GM12872 (cell line): ENCODE results near the gene CNIH3.

ENCODE experiments used
- TF ChIP-seq, protein P1 (sequence below): IDR thresholded peaks from 3 replicates; pipeline ENCODE4 v1.5.1; 2011; ENCODE audit warnings: low read depth, mild to moderate bottlenecking, low read length, moderate library complexity; ENCODE audit not compliant: insufficient read depth

The CNIH3 gene

DNA sequence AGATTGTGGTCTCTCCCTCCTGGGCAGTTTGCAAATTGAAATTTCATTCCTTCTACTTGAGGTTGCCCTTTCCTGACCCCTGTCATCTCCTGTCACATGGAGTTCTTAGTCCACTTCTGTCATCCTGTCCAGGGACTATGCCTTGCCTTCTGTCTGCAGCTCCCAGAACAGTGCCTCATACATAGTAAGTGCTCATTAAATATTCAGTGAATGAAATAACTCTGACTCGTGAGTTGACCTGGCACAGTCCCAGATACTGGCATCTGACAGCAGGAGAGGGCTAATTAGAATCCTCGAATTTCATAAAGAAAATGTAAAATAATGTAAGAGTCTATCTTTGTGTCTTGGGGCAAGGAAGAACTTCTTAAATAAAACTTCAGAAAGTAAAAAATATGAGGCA, 50.8 kb downstream of the CNIH3 start:
- TF ChIP-seq, protein P1, sequence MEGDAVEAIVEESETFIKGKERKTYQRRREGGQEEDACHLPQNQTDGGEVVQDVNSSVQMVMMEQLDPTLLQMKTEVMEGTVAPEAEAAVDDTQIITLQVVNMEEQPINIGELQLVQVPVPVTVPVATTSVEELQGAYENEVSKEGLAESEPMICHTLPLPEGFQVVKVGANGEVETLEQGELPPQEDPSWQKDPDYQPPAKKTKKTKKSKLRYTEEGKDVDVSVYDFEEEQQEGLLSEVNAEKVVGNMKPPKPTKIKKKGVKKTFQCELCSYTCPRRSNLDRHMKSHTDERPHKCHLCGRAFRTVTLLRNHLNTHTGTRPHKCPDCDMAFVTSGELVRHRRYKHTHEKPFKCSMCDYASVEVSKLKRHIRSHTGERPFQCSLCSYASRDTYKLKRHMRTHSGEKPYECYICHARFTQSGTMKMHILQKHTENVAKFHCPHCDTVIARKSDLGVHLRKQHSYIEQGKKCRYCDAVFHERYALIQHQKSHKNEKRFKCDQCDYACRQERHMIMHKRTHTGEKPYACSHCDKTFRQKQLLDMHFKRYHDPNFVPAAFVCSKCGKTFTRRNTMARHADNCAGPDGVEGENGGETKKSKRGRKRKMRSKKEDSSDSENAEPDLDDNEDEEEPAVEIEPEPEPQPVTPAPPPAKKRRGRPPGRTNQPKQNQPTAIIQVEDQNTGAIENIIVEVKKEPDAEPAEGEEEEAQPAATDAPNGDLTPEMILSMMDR, result no peak

DNA sequence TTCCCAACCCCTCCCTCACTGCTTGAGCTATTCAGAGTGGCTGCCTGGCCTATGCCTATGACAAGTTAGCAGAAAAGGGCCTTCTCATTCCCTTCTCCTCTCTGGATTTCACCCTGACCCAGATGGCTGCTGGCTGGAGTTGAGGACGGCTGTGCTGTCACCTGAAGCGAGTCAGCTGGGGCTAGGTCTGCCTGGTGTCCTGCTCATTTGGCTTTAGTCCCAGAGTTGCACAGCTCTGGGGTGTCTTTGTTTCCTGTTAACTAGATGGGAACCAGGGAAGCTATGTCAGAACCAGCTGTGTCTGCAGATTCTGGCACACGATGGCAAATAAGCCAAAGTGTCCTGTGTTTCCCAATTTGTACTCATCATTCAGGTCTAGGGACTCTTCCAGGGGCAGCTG, 52.9 kb downstream of the CNIH3 start:
- TF ChIP-seq, protein P1, result no peak

DNA sequence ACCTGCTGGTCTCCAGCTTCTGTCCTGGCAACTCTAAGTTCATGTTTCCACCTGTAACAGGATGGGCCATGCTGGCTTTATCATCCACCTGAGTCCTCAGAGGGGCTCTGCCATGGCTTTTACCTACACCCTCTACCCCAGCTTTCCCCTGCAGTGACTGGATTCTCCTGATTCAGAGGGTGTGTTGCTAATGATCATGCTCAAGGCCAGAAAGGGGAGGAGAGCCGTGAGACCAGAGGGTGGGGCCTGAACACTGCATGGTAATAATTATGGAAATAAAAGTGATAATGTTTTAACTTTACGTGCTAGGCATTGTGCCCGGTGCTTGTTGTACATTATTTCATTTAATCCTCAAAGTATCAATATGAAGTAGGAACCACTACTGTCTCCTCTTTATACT, 53.3 kb downstream of the CNIH3 start:
- TF ChIP-seq, protein P1, result no peak

DNA sequence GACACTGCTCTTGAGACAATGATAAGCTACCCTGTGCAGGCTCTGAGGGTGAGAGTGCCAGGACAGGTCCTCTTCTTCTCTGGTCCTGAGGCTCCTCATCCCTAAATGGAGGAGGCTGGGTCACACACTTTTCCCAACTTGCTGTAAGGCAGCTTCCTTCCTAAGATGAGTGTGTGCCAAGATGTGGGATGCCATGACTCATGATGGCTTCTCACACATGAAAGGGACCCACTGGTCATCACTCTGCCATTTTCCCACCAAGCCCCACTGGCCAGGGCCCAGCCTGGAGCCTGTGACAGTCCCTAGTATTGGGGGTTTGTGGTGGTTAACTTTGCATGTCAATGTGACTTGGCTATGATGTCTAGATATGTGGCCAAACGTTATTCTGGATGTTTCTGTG, 54.4 kb downstream of the CNIH3 start:
- TF ChIP-seq, protein P1, result no peak

DNA sequence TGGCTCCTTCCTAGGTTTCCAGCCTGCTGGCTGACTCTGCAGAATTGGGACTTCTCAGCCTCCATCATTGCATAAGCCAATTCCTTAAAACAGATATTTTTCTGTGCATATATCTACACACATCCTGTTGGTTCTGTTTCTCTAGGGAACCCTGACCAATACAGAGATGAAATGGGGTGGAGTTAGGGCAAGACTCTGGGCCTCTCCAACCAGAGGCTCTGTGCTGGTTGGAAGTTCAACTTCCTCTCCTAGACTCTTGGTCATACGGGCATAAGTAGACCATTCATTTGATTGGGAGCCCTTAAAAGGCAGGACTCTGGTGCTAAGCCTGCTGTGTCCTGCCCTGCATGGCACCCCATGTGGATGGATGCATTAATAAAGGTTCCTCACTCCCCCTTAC, 55.0 kb downstream of the CNIH3 start:
- TF ChIP-seq, protein P1, result no peak

- TF ChIP-seq, protein P1, result no peak
Observed at GRCh38 chr1:224673141-224673540, 57.0 kb downstream of the CNIH3 start.

DNA sequence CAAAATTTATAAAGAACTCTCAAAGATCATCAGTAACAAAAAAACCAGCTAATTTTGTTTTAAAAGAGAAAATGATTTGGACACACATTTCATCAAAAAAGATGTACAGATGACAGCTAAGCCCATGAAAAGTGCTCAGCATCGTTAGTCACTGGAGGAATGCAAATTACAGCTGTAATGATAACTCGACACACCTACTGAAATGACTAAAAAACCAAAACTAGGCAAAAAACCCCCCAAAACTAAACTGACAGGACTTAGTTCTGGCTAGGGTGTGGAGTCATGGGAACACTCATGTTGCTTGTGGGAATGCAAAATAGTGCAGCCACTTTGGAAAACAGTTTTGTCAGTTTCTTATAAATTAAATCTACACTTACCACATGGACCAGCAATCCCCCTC, 59.5 kb downstream of the CNIH3 start:
- TF ChIP-seq, protein P1, result no peak

DNA sequence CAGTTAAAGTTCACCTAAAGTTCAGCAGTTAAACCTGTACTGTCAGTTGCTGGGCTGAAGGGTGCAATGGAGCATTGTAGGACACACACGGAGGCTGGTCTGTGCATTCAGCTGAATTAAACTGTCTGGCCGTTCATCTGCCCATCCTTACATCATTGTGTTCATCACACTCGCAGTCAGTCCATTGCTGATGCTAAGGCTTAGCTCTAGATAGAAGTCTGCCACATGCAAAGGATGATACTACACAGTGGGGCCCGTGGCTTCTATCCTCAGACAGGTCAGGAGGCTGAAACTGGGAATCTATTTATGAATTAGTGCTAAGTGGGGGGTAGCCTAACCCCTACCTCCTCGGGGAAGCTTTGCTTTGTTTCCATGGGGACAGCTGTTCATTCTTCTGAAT, 60.4 kb downstream of the CNIH3 start:
- TF ChIP-seq, protein P1, result no peak
